GM12874 (cell line): Measurements from ENCODE around the gene FOXO3.

Experiments used
- CTCF ChIP-seq: IDR thresholded peaks from 2 replicates; pipeline ENCODE4 v1.5.1; 2011; ENCODE audit warnings: low read depth, mild to moderate bottlenecking, control low read depth, low read length, moderate library complexity; ENCODE audit not compliant: insufficient read depth

Gene FOXO3

GRCh38 chr6:108630050-108630714, 69.5 kb downstream of the FOXO3 start:
- no peak for TF ChIP-seq CTCF

GRCh38 chr6:108632441-108632840, 71.7 kb downstream of the FOXO3 start:
- TF ChIP-seq CTCF = no peak

GRCh38 chr6:108633436-108633835, 72.7 kb downstream of the FOXO3 start:
- no peak for TF ChIP-seq CTCF

GRCh38 chr6:108635505-108636226, 74.9 kb downstream of the FOXO3 start:
- no peak for TF ChIP-seq CTCF

- TF ChIP-seq CTCF = no peak
Measured at GRCh38 chr6:108637963-108638362, 77.2 kb downstream of the FOXO3 start.

- no peak for TF ChIP-seq CTCF
Measured at GRCh38 chr6:108638993-108639392, 78.3 kb downstream of the FOXO3 start.

GRCh38 chr6:108640104-108640503, 79.4 kb downstream of the FOXO3 start:
- no peak for TF ChIP-seq CTCF
